Adrenal gland (tissue), 5 donors: Measurements from ENCODE around the gene ERO1A.

Source experiments
- CTCF ChIP-seq, 6 experiments: fragments of 450-650 bp in 4 of 6; fragments of 200-600 bp in 2 of 6; sonication (generic) in 1 of 6; IDR thresholded peaks; 1 replicate in 5 of 6; 2 replicates in 1 of 6; pipeline versions ENCODE4 v1.5.1 to v1.8.0; 2016 to 2021; ENCODE audit warnings: antibody characterized with exemption in 6 of 6, mild to moderate bottlenecking in 2 of 6, moderate library complexity in 1 of 6
- POLR2A ChIP-seq, 2 donors: fragments of 450-650 bp; IDR thresholded peaks; one replicate each; pipeline ENCODE4 v1.6.1; 2017; ENCODE audit warnings: antibody characterized with exemption in 2 of 2, mild to moderate bottlenecking in 2 of 2, moderate library complexity in 1 of 2
- donor health status: DM: no; HTN: no; CAD: no.

DNA sequence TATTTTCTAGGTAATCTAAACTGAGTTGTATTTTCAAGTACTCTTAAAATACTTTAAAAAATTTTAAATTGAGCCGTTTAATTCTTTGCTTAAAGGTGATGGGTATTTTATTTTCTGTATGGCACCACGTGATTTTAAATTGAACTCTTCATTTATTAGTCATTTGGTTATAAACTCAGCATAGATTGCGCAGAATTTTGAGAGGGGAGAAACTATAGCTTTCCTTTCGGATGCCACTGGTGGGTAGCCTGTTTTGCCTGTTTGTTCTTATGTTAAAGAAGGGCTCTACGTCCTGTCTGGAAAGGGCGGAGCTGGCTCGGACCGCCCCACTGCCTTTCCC, 34.2 kb upstream of the ERO1A start:
- no peak for TF ChIP-seq CTCF (IDR thresholded peaks at IDR 0.05)
- TF ChIP-seq POLR2A (IDR thresholded peaks at IDR 0.05) = no peak
